AG04449 (cell line): ENCODE measurements around the gene PGBD2.
"Not testable (repeated sequence)": the region's sequence is repeated elsewhere in the genome, so short reads cannot be mapped to it uniquely, and the experiment has no call there.

ENCODE experiments used
- CTCF ChIA-PET: fragments of 350-600 bp; formaldehyde crosslinking; extraction: SDS; loops from one replicate; lab custom pipeline; 2021; ENCODE audit warnings: antibody characterized with exemption; lab: Yijun Ruan, JAX
- POLR2A ChIA-PET: fragments of 400-600, 350-600 bp; formaldehyde crosslinking; extraction: SDS; loops from one replicate; lab custom pipeline; 2020; ENCODE audit warnings: antibody characterized with exemption, inconsistent platforms; lab: Yijun Ruan, JAX
- DNase-seq: peaks from one replicate; pipeline ENCODE4 v3.0.0-alpha.2; 2010; ENCODE audit warnings: low read depth, low spot score
- H3K4me3 ChIP-seq: 2 replicates; pipeline ENCODE4 v1.5.1; 2011; ENCODE audit warnings: low read depth, mild to moderate bottlenecking, control low read depth, low read length
- CTCF ChIP-seq: IDR thresholded peaks from one replicate; pipeline ENCODE4 v1.5.1; 2011; ENCODE audit warnings: mild to moderate bottlenecking, moderate library complexity, low read length, control low read depth, inconsistent platforms; ENCODE audit not compliant: insufficient read depth; ENCODE audit errors: missing control alignments

The PGBD2 gene

GRCh38 chr1:248872752-248873408 is 33.2 kb upstream of the PGBD2 start:
- POLR2A ChIA-PET = interaction anchor here (0.6 to 2.3 kb wide), 6 partner anchors 15 to 52 kb away, joined by 3 to 7 read pairs (median 4); partner anchors contain the start of genes PGBD2 and SH3BP5L
- no peak for TF ChIP-seq CTCF
- peak overlapping the region; percentile 86 for H3K4me3 ChIP-seq
- no peak for DNase-seq
- CTCF ChIA-PET = interaction anchor here (1.5 to 2.0 kb wide), 3 partner anchors 10 to 31 kb away, joined by 4 to 6 read pairs (median 6); partner anchors contain the start of gene ZNF692

- H3K4me3 ChIP-seq = peak overlapping the region; percentile 86
- ChIA-PET POLR2A (interaction anchor here (0.6 to 2.3 kb wide), 5 partner anchors 15 to 52 kb away, joined by 3 to 7 read pairs (median 4); partner anchors contain the start of genes PGBD2 and SH3BP5L), CTCF (interaction anchor here (1.5 to 2.0 kb wide), 3 partner anchors 11 to 32 kb away, joined by 4 to 6 read pairs (median 6); partner anchors contain the start of gene ZNF692)
- peak; percentile 80 for DNase-seq
- no peak for TF ChIP-seq CTCF
Measured at GRCh38 chr1:248873409-248873992, 32.5 kb upstream of the PGBD2 start.

GRCh38 chr1:248873993-248874533 is 32.0 kb upstream of the PGBD2 start:
- no peak for DNase-seq
- ChIA-PET CTCF (interaction anchor here (1.9 kb wide), 1 partner anchor 16 kb away, joined by 4 read pairs; the partner anchor contains the start of gene ZNF692), POLR2A (interaction anchor here (1.0 to 2.3 kb wide), 4 partner anchors 16 to 53 kb away, joined by 3 to 7 read pairs (median 4); partner anchors contain the start of gene SH3BP5L)
- TF ChIP-seq CTCF = no peak
- peak overlapping the region; percentile 86 for H3K4me3 ChIP-seq

GRCh38 chr1:248881261-248881660 is 24.8 kb upstream of the PGBD2 start:
- ChIA-PET CTCF (interaction anchor here (0.8 kb wide), 1 partner anchor 11 kb away, joined by 3 read pairs; no protein-coding TSS in a partner anchor), POLR2A (no interaction called here)
- no peak for DNase-seq
- H3K4me3 ChIP-seq = no peak overlapping the region
- no peak for TF ChIP-seq CTCF

- H3K4me3 ChIP-seq, DNase-seq, POLR2A ChIA-PET: not testable (repeated sequence)
- CTCF ChIA-PET = interaction anchor here (1.2 to 1.5 kb wide), 2 partner anchors 20 to 43 kb away, joined by 3 to 4 read pairs; no protein-coding TSS in a partner anchor
Measured at GRCh38 chr1:248882427-248882826, 23.6 kb upstream of the PGBD2 start.

- TF ChIP-seq CTCF = no peak
- POLR2A ChIA-PET = no interaction called here
- CTCF ChIA-PET = interaction anchor here (1.1 kb wide), 1 partner anchor 42 kb away, joined by 3 read pairs; no protein-coding TSS in a partner anchor
- DNase-seq = no peak
- H3K4me3 ChIP-seq = no peak overlapping the region
Measured at GRCh38 chr1:248884632-248885295, 21.3 kb upstream of the PGBD2 start.
